H4 (cell line): ENCODE data around the gene TNC. TPM values are rescaled to one million over a fixed set of nuclear protein-coding genes. Genes with fewer than 3 reads are reported as not detected.

Experiments
- DNase-seq: peaks from one replicate; pipeline ENCODE4 v3.0.0-alpha.2; 2015; ENCODE audit warnings: low spot score
- total RNA-seq: library from RNA; depleted of rRNA; stranded (reverse); fragments of >200 nt; shearing (Covaris generic); gene quantifications from 2 replicates; pipeline ENCODE4 v1.2.3, GENCODE V29; 2014; rRNA removed

The TNC gene
- 45.0 and 45.9 TPM in 2 replicates for total RNA-seq

DNA sequence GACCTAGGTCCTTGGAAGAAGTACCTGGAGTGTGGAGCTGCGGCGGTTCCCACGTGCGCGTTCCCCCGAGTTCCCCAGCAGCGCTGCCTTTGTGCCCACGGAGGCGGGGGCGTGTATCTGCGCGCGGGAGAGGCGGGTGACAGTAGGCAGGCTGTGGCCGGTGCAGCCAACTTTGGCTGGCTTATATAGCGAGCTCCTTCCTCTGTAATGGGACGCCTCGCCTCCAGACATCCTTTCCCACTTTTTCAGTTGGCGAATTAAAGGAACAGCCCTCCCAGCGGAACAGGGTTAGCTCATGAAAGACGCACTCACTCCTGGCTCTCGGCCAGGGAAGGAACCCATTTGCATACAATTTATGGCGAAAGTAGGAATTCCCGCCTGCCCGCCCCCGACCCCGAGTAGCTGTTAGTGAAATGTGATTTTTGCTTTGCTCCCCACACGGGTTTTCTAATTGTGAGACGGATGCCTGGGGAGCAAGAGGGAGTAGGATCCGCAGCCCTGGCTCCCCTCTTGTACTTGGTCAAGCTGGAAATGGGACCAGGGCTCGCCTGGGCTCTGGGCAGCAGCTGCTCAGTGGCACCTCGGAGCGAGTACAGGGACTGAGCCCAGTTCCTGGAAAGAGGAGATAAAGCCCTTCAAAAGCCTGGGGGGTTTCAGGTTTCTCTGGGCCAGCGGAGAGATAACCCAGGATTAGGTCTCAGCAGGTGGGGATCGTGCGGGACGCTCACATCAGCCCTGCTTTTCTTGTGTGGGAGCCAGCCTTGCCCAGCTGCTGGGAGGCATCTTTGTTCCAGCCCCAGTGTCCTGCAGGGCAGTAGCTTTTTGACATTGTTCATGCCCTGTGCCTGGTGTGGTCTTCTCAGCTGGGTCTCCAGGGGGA, at the start of gene TNC:
TNC (minus strand) TSS at position 159 of the 880 bp plus-strand sequence. CDS start 27,139 bp downstream, outside the sequence.
- peak; percentile 87 for DNase-seq

GRCh38 chr9:115167175-115167574, 49.2 kb upstream of the TNC start:
- DNase-seq, result peak; percentile 36

GRCh38 chr9:115165233-115165632, 47.3 kb upstream of the TNC start:
- DNase-seq, result no peak

- DNase-seq, result peak; percentile 83
These were observed 46.6 kb upstream of the TNC start for GRCh38 chr9:115164511-115164974.

DNA sequence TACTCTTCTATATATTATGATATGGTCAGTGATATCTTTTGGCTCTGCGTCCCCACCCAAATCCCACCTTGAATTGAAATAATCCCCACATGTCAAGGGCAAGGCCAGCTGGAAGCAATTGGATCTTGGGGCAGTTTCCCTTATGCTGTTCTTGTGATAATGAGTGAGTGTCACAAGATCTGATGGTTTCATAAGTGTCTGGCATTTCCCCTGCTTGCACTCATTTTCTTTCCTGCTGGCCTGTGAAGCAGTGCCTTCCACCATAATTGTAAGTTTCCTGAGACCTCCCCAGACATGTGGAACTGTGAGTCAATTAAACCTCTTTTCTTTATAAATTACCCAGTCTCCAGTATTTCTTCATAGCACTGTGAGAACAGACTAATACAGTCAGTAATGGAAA, 45.0 kb upstream of the TNC start:
- no peak for DNase-seq

GRCh38 chr9:115161446-115161845, 43.5 kb upstream of the TNC start:
- DNase-seq, result no peak

- DNase-seq, result peak; percentile 39
These were observed 40.9 kb upstream of the TNC start for GRCh38 chr9:115158661-115159481.

DNA sequence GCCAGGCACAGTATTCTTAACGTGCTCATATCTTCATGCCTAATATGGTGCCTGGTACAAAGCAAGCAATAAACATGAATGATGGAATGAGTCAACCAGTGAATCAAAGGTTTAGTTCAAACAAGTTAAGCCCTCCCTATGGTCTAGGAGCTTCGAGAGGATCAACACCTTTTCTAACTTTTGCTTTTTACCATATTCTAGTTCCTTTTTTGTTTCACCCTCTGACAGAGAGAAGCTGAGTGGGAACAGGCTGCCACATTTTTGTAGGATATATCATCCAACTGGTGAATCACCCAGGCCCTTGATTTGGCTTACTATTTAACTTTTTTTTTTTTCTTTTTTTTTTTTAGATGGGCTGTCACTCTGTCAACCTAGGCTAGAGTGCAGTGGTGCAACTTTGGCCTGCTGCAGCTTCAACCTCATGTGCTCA, 39.3 kb upstream of the TNC start:
- DNase-seq, result peak; percentile 34

DNA sequence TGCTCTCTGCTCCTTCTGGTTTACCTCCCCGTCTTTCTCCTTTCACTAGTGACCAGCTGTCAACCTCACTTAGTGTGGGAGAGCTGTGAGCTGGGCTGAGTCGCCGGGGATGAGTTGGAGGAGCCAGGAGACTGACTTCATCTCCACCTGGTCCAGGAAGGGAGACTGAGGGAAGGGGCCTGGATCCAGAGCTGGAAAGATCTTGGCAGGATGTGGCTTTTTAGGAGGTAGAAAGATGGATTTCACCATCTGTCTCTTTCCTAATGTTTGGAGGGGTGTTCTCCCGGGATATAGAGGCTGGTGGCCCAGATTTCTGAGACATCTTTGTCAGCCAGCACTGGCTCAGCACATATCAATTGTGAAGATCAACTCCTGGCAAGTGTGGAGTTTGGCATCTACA, 37.1 kb upstream of the TNC start:
- DNase-seq, result no peak

- no peak for DNase-seq
These were observed 36.7 kb upstream of the TNC start for GRCh38 chr9:115154617-115155016.

GRCh38 chr9:115152281-115152820, 34.4 kb upstream of the TNC start:
- DNase-seq, result no peak

- no peak for DNase-seq
These were observed 30.8 kb upstream of the TNC start for GRCh38 chr9:115148721-115149120.

DNA sequence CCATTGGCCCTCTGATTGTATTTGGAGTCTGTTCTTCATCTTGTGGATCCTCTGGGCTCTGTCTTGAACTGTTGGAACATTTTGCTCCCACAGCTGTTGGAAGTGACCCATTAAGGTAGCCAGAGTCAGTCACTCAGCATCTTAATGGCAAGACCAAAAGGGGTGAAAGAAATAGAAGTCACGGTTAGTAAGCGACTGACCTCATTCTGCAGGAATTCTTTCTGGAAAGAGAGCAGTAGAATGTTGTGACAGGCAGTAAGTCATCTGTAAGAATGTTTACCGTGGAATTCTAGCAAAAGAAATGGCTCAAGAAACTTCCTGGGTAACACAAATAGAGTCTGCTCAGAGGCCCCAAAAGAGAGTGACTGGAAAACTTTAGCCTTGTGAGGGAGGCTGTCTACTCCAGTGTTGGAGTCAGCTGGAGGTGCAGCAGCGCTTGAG, 28.6 kb upstream of the TNC start:
- DNase-seq, result peak; percentile 63

GRCh38 chr9:115144706-115145105, 26.7 kb upstream of the TNC start:
- no peak for DNase-seq

- no peak for DNase-seq
These were observed 25.7 kb upstream of the TNC start for GRCh38 chr9:115143689-115144088.

- no peak for DNase-seq
These were observed 24.7 kb upstream of the TNC start for GRCh38 chr9:115142517-115143270.

DNA sequence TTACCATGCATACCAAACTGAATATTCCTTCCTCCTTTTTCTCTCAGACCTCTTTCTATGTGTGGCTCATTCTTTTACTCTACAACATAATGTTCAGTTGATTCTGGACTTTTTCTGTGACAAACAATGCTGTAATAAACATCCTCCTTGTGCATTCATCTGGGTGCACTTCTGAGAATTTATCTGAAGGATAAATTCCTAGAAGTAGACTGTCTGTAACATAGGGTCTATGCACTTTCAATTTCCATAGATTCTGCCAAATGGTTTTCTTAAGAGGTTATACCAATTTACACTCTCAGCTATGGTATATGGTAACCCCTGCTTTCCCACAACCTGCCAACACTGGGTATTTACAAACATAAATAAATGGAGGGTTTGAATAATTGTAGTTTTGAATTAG, 24.1 kb upstream of the TNC start:
- DNase-seq, result no peak

- no peak for DNase-seq
These were observed 23.7 kb upstream of the TNC start for GRCh38 chr9:115141612-115142011.

DNA sequence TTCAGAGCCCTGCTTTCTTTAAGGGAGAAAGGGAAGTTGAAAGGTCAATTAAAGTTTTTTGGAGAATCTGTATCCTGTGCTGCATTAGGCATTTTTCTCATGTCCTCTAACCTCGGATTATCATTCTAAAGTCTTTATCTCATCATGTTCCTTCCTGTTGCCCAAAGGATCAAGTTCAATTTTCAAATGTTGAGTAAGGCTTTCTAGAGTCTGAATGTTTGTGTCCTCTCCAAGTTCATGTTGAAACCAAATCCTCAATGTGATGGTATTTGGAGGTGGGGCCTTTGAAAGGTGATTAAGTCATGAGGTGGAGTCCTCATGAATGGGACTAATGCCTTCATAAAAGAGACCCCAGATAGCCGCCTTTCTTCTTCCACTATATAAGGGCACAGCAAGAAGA, 20.2 kb upstream of the TNC start:
- DNase-seq, result no peak

- no peak for DNase-seq
These were observed 19.6 kb upstream of the TNC start for GRCh38 chr9:115137526-115137925.
